HepG2 (cell line): Measurements from ENCODE around the gene RTEL1. TPM values are rescaled to one million over a fixed set of nuclear protein-coding genes. Genes with fewer than 3 reads are reported as not detected.
A peak's percentile ranks its signal among the peaks of the same experiment; 100 is the strongest.

ENCODE experiments used
- ATF7-NPFF ChIP-seq: sonication (generic); formaldehyde crosslinking; IDR thresholded peaks from 2 replicates; pipeline ENCODE4 v1.8.1; 2023; ENCODE audit warnings: mild to moderate bottlenecking, low read depth, missing genetic modification reagents, moderate library complexity
- CSRNP1 ChIP-seq: sonication (generic); formaldehyde crosslinking; IDR thresholded peaks from 2 replicates; pipeline ENCODE4 v1.8.1; 2023; ENCODE audit warnings: mild to moderate bottlenecking, missing genetic modification reagents
- HDAC2 ChIP-seq: sonication (generic); formaldehyde crosslinking; IDR thresholded peaks from 2 replicates; pipeline ENCODE4 v1.4.0; 2020; ENCODE audit warnings: missing genetic modification reagents
- JARID2 ChIP-seq: sonication (generic); formaldehyde crosslinking; IDR thresholded peaks from 2 replicates; pipeline ENCODE4 v1.8.1; 2023; ENCODE audit warnings: missing genetic modification reagents, inconsistent platforms; ENCODE audit not compliant: insufficient replicate concordance
- NPAS2 ChIP-seq: sonication (generic); formaldehyde crosslinking; IDR thresholded peaks from 2 replicates; pipeline ENCODE4 v1.8.0; 2022; ENCODE audit warnings: mild to moderate bottlenecking, missing genetic modification reagents, borderline replicate concordance
- NR0B2 ChIP-seq: sonication (generic); formaldehyde crosslinking; IDR thresholded peaks from 2 replicates; pipeline ENCODE4 v1.4.0; 2020; ENCODE audit warnings: mild to moderate bottlenecking, missing genetic modification reagents
- NRL ChIP-seq: sonication (generic); formaldehyde crosslinking; IDR thresholded peaks from 2 replicates; pipeline ENCODE4 v1.5.0; 2020; ENCODE audit warnings: missing genetic modification reagents, mild to moderate bottlenecking, moderate library complexity, borderline replicate concordance
- RBAK ChIP-seq: sonication (generic); formaldehyde crosslinking; IDR thresholded peaks from 2 replicates; pipeline ENCODE4 v1.5.1; 2020; ENCODE audit warnings: mild to moderate bottlenecking, missing genetic modification reagents
- SAFB2 ChIP-seq: sonication (generic); formaldehyde crosslinking; IDR thresholded peaks from 2 replicates; pipeline ENCODE4 v1.5.1; 2020; ENCODE audit warnings: missing genetic modification reagents, low read depth, mild to moderate bottlenecking, borderline replicate concordance
- SAP130 ChIP-seq: IDR thresholded peaks from 2 replicates; pipeline ENCODE4 v1.6.1; 2016; ENCODE audit warnings: low read depth
- SATB2 ChIP-seq: sonication (generic); formaldehyde crosslinking; IDR thresholded peaks from 2 replicates; pipeline ENCODE4 v1.5.0; 2020; ENCODE audit warnings: missing genetic modification reagents
- SOX5 ChIP-seq: IDR thresholded peaks from 2 replicates; pipeline ENCODE4 v1.6.1; 2016; ENCODE audit warnings: borderline replicate concordance
- TCF7L2 ChIP-seq: IDR thresholded peaks from 2 replicates; pipeline ENCODE4 v1.6.1; 2011; ENCODE audit warnings: mild to moderate bottlenecking, low read depth, low read length, moderate library complexity
- ZBTB37 ChIP-seq: sonication (generic); formaldehyde crosslinking; IDR thresholded peaks from 2 replicates; pipeline ENCODE4 v1.4.0; 2020; ENCODE audit warnings: mild to moderate bottlenecking, missing genetic modification reagents
- ZFP90 ChIP-seq: sonication (generic); formaldehyde crosslinking; IDR thresholded peaks from 2 replicates; pipeline ENCODE4 v1.8.0; 2022; ENCODE audit warnings: missing genetic modification reagents, mild to moderate bottlenecking, inconsistent platforms, borderline replicate concordance
- ZNF235 ChIP-seq: sonication (generic); formaldehyde crosslinking; IDR thresholded peaks from 2 replicates; pipeline ENCODE4 v1.8.1; 2023; ENCODE audit warnings: mild to moderate bottlenecking, missing genetic modification reagents, borderline replicate concordance
- ZNF251 ChIP-seq: sonication (generic); formaldehyde crosslinking; IDR thresholded peaks from 2 replicates; pipeline ENCODE4 v1.9.0; 2021; ENCODE audit warnings: mild to moderate bottlenecking, missing genetic modification reagents
- ZNF274 ChIP-seq: sonication (generic); formaldehyde crosslinking; IDR thresholded peaks from 2 replicates; pipeline ENCODE4 v1.5.1; 2020; ENCODE audit warnings: mild to moderate bottlenecking, missing genetic modification reagents
- ZNF33A ChIP-seq: sonication (generic); formaldehyde crosslinking; IDR thresholded peaks from 2 replicates; pipeline ENCODE4 v1.5.1; 2020; ENCODE audit warnings: missing genetic modification reagents, mild to moderate bottlenecking, moderate library complexity, borderline replicate concordance
- ZNF414 ChIP-seq: sonication (generic); formaldehyde crosslinking; IDR thresholded peaks from 2 replicates; pipeline ENCODE4 v1.5.0; 2020; ENCODE audit warnings: missing genetic modification reagents
- ZNF564 ChIP-seq: sonication (generic); formaldehyde crosslinking; IDR thresholded peaks from 2 replicates; pipeline ENCODE4 v1.8.1; 2023; ENCODE audit warnings: mild to moderate bottlenecking, missing genetic modification reagents
- ZNF576 ChIP-seq: sonication (generic); formaldehyde crosslinking; IDR thresholded peaks from 2 replicates; pipeline ENCODE4 v1.4.0; 2020; ENCODE audit warnings: mild to moderate bottlenecking, missing genetic modification reagents
- ZNF724P ChIP-seq: sonication (generic); formaldehyde crosslinking; IDR thresholded peaks from 2 replicates; pipeline ENCODE4 v1.8.0; 2022; ENCODE audit warnings: missing genetic modification reagents, borderline replicate concordance
- ZNF766 ChIP-seq: sonication (generic); formaldehyde crosslinking; IDR thresholded peaks from 2 replicates; pipeline ENCODE4 v1.5.0; 2020; ENCODE audit warnings: missing genetic modification reagents, borderline replicate concordance
- ZNF776 ChIP-seq: sonication (generic); formaldehyde crosslinking; IDR thresholded peaks from 2 replicates; pipeline ENCODE4 v1.4.0; 2020; ENCODE audit warnings: mild to moderate bottlenecking, missing genetic modification reagents
- ZNF790 ChIP-seq: sonication (generic); formaldehyde crosslinking; IDR thresholded peaks from 2 replicates; pipeline ENCODE4 v1.8.0; 2022; ENCODE audit warnings: missing genetic modification reagents, mild to moderate bottlenecking, borderline replicate concordance
- polyA plus RNA-seq, 8 experiments: library from polyadenylated mRNA; depleted of rRNA in 3 of 8; stranded (reverse) in 7 of 8; unstranded in 1 of 8; fragments of >200 nt; fragmentation: Illumina TruSeq in 4 of 8; extraction: Trizol in 4 of 8; gene quantifications; 2 replicates each; pipeline versions ENCODE4 v1.2.1 to v1.2.3, GENCODE V29; 2011 to 2016; ENCODE audit warnings: low read depth in 4 of 8, missing spikeins in 1 of 8, mixed read lengths in 1 of 8; ENCODE audit not compliant: insufficient read depth in 1 of 8
- total RNA-seq, 5 experiments: library from RNA; depleted of rRNA; stranded (reverse); fragments of >200 nt; fragmentation: Illumina TruSeq; extraction: Trizol; gene quantifications; 2 replicates each; pipeline ENCODE4 v1.2.3, GENCODE V29; 2016; ENCODE audit warnings: low read depth in 1 of 5

The RTEL1 gene
- total and polyA plus RNA-seq, 2 of the 13 experiments (the other 11 are each of a cell fraction or from before 2014, with no cell fraction given) = 21.8 to 36.4 TPM

- TF ChIP-seq ATF7-NPFF (CRISPR knock-in tag) (no peak), ZBTB37 (no peak), ZNF776 (CRISPR knock-in tag) (0 out of 2 replicates have a peak, but pooled peaks have one; percentile 46), SOX5 (CRISPR knock-in tag) (no peak), RBAK (CRISPR knock-in tag) (no peak), TCF7L2 (no peak), ZNF564 (CRISPR knock-in tag) (no peak), SATB2 (CRISPR knock-in tag) (no peak), NRL (no peak), NPAS2 (no peak), NR0B2 (no peak; the same call in 1 of the 2 replicates), ZNF274 (CRISPR knock-in tag) (0 out of 2 replicates have a peak, but pooled peaks have one; percentile 31), ZNF724P (CRISPR knock-in tag) (no peak), CSRNP1 (CRISPR knock-in tag) (0 out of 2 replicates have a peak, but pooled peaks have one; percentile 35), ZNF235 (CRISPR knock-in tag) (no peak), ZFP90 (CRISPR knock-in tag) (no peak), ZNF790 (no peak), ZNF251 (CRISPR knock-in tag) (no peak), JARID2 (CRISPR knock-in tag) (no peak), SAFB2 (CRISPR knock-in tag) (0 out of 2 replicates have a peak, but pooled peaks have one; percentile 10), ZNF33A (CRISPR knock-in tag) (no peak), SAP130 (CRISPR knock-in tag) (no peak), ZNF766 (CRISPR knock-in tag) (no peak), HDAC2 (CRISPR knock-in tag) (no peak), ZNF414 (no peak), ZNF576 (no peak)
Observed at GRCh38 chr20:63735859-63736718, 78.0 kb downstream of the RTEL1 start, which contains the start of gene LIME1 (continued).
